ENCODE results near the gene PDE4D. TPM values are rescaled to one million over a fixed set of nuclear protein-coding genes. Genes with fewer than 3 reads are reported as not detected.
A peak's percentile ranks its signal among the peaks of the same experiment; 100 is the strongest.

Gene PDE4D
- total and polyA plus RNA-seq, 2 donors (not counting 1 experiment from before 2014, with no cell fraction given), result 14.9 to 171 TPM

DNA sequence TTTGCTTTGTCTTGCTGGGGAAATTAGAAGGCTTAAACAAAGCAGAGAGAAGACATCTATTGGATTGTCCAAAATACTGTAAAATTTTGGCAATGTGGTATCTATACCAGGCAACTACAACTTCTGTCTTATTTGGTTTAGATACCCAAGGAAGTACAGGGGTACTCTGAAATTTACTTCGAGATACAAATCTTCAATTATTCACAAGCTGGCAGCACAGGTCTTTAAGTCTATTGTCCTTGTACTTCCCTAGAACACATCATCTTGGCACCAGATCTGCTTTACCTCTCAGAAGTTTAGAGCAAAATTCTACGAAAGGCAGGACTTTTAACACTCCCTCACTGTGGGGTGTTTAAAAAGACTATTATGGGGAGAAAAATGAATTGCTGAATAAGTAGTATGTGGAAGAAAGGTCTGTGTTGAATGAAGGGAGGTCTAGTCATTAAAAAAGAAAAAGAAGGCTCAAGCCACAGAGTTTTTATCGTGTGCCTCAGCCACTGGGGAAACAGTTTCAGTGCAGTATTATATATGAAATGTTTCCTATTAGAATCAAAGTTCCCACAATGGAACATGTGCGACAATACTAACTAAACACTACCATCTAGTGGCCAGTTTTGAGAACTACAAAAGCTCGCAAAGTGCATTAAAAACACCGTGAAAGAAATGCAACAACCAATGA lies 93.7 kb downstream of the PDE4D start:
- Histone ChIP-seq H3K4me3 (ENCODE audit: control extremely low read depth in 1 of 5, extremely low read depth in 1 of 5, insufficient read depth in 1 of 5, low read depth in 2 of 5, low read length in 4 of 5) (peak overlapping the region in 3 of 5 experiments; percentile 6 to 54 (median 28)), H3K27me3 (replicated peaks in 1 of 4; ENCODE audit: control extremely low read depth in 1 of 4, control insufficient read depth in 3 of 4, insufficient read depth in 4 of 4, low read length in 3 of 4) (no peaks in the 10 kb centered on the region), H3K79me2 (ENCODE audit: control insufficient read depth, insufficient read depth, low read length) (no peaks in the 10 kb centered on the region), H4K20me1 (ENCODE audit: control insufficient read depth, insufficient read depth, low read length, poor library complexity, severe bottlenecking) (no peaks in the 10 kb centered on the region), H3K4me2 (replicated peaks; ENCODE audit: low read depth, low read length, poor library complexity, severe bottlenecking) (peak overlapping the region; percentile 70), H3K9ac (ENCODE audit: low read length) (peak overlapping the region; percentile 50), H2AFZ (ENCODE audit: insufficient read depth, low read depth, low read length, poor library complexity, severe bottlenecking) (no peak overlapping the region), H3K4me1 (ENCODE audit: control insufficient read depth in 2 of 2, insufficient read depth in 2 of 2, low read length in 2 of 2) (peaks cover 26 to 30% of the 10 kb centered on the region in 2 donors), H3K36me3 (replicated peaks in 1 of 2; ENCODE audit: control extremely low read depth in 1 of 2, control insufficient read depth in 1 of 2, extremely low read depth in 1 of 2, insufficient read depth in 2 of 2, low read length in 1 of 2) (no peaks in the 10 kb centered on the region), H3K9me3 (ENCODE audit: control extremely low read depth in 1 of 3, control insufficient read depth in 2 of 3, insufficient read depth in 1 of 3, low read length in 2 of 3) (no peaks in the 10 kb centered on the region), H3K27ac (ENCODE audit: low read length in 2 of 2) (peak overlapping the region; percentile 55 to 74)
- TF ChIP-seq, protein P1, sequence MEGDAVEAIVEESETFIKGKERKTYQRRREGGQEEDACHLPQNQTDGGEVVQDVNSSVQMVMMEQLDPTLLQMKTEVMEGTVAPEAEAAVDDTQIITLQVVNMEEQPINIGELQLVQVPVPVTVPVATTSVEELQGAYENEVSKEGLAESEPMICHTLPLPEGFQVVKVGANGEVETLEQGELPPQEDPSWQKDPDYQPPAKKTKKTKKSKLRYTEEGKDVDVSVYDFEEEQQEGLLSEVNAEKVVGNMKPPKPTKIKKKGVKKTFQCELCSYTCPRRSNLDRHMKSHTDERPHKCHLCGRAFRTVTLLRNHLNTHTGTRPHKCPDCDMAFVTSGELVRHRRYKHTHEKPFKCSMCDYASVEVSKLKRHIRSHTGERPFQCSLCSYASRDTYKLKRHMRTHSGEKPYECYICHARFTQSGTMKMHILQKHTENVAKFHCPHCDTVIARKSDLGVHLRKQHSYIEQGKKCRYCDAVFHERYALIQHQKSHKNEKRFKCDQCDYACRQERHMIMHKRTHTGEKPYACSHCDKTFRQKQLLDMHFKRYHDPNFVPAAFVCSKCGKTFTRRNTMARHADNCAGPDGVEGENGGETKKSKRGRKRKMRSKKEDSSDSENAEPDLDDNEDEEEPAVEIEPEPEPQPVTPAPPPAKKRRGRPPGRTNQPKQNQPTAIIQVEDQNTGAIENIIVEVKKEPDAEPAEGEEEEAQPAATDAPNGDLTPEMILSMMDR (IDR thresholded peaks at IDR 0.05), result peak; percentile 94
- TF ChIP-seq EZH2 (IDR thresholded peaks at IDR 0.05; ENCODE audit: borderline replicate concordance, insufficient read depth, low read depth, low read length, poor library complexity, severe bottlenecking), result no peak
- Mint-ChIP-seq H3K4me1 (peaks cover 14% of the 10 kb centered on the region), H3K9me3 (ENCODE audit: insufficient read depth) (no peaks in the 10 kb centered on the region), H3K27ac (no peak overlapping the region), H3K4me3 (no peak overlapping the region), H3K27me3 (no peaks in the 10 kb centered on the region)
- 60% methylated on average over 1 of the region's 6 CpGs for WGBS (ENCODE audit: insufficient coverage)
- intact Hi-C loops (cut with micrococcal nuclease), result loop anchor here (1.0 to 10.0 kb wide), 13 partner anchors 10 to 1305 kb away; partner anchors contain the start of gene GAPT
- peak; percentile 50 for ATAC-seq (ENCODE audit: low read depth)
- CTCF ChIA-PET, result interaction anchor here (0.6 to 4.6 kb wide), 40 partner anchors 8 to 929 kb away, joined by 3 to 75 read pairs (median 5); no protein-coding TSS in a partner anchor
- DNase-seq, result peak; percentile 76
- POLR2A ChIA-PET, result interaction anchor here (0.6 kb wide), 1 partner anchor 153 kb away, joined by 3 read pairs; no protein-coding TSS in a partner anchor
